Measurements from ENCODE around the gene IL23R.

IL23R gene

DNA sequence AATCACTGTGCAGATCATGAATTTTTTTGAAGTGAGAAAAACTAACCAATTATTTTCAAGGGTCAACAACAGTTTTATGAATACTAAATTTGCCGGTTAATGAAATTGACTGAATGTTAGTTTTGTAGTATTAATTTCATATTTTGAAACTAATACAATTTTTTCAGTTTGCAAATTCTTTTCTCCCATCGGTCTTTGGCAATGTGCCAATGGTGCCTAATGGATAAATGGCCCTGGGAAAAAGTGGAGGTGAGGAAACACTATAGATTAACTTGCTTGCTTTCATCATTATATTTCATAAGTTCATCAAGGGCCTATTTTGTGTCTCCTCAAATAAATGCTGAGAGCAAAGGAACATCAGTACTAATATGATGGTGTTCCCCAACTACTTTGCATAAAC, 35.6 kb upstream of the IL23R start:
- TF ChIP-seq, protein P1, sequence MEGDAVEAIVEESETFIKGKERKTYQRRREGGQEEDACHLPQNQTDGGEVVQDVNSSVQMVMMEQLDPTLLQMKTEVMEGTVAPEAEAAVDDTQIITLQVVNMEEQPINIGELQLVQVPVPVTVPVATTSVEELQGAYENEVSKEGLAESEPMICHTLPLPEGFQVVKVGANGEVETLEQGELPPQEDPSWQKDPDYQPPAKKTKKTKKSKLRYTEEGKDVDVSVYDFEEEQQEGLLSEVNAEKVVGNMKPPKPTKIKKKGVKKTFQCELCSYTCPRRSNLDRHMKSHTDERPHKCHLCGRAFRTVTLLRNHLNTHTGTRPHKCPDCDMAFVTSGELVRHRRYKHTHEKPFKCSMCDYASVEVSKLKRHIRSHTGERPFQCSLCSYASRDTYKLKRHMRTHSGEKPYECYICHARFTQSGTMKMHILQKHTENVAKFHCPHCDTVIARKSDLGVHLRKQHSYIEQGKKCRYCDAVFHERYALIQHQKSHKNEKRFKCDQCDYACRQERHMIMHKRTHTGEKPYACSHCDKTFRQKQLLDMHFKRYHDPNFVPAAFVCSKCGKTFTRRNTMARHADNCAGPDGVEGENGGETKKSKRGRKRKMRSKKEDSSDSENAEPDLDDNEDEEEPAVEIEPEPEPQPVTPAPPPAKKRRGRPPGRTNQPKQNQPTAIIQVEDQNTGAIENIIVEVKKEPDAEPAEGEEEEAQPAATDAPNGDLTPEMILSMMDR (IDR thresholded peaks at IDR 0.05), result no peak

DNA sequence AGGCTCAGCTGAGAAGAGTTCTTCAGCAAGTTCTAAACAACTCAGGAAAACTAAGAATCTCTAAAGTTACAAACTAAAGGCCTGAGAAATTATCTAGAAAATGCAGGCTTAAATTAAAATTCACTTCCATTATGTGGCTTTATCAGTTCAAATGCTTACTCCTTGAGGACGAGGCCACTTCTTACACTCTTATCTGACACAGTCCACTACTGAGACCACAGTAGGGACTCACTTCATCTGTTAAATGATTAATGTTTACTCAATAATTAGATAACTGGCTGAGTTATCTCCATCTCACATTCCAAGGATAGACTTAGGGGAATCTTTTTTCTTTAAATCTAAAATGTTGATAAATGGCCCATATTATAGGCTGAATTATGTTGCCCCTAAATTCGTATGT, 33.1 kb upstream of the IL23R start:
- TF ChIP-seq, protein P1 (IDR thresholded peaks at IDR 0.05), result no peak

- TF ChIP-seq, protein P1 (IDR thresholded peaks at IDR 0.05), result no peak
Measured at GRCh38 chr1:67134695-67135094, 31.6 kb upstream of the IL23R start, which contains the start of gene C1orf141. Gene C1orf141 (minus strand): TSS chr1:67134970. CDS start chr1:67127240, 7,730 bp downstream.

GRCh38 chr1:67135354-67135753, 30.9 kb upstream of the IL23R start:
- TF ChIP-seq, protein P1 (IDR thresholded peaks at IDR 0.05), result no peak

- TF ChIP-seq, protein P1 (IDR thresholded peaks at IDR 0.05), result no peak
Measured at GRCh38 chr1:67137307-67137753, 28.9 kb upstream of the IL23R start.

GRCh38 chr1:67138813-67139499, 27.3 kb upstream of the IL23R start:
- TF ChIP-seq, protein P1 (IDR thresholded peaks at IDR 0.05), result no peak

GRCh38 chr1:67140460-67140859, 25.8 kb upstream of the IL23R start:
- TF ChIP-seq, protein P1 (IDR thresholded peaks at IDR 0.05), result no peak

Data from LNCAP (cell line).